Astrocyte of the cerebellum (primary cell): ENCODE results near the gene SASS6.

Experiments used
- DNase-seq: peaks from one replicate; pipeline ENCODE4 v3.0.0-alpha.2; 2011; ENCODE audit warnings: low read depth
- H3K4me3 ChIP-seq: 2 replicates; pipeline ENCODE4 v1.5.1; 2011; ENCODE audit warnings: mild to moderate bottlenecking, low read depth, low read length, moderate library complexity
- in situ Hi-C: cut with HindIII; loops from 2 replicates; pipeline ENCODE4 v1.10.0; 2017; ENCODE audit warnings: low sequenced_read_pairs
- TF ChIP-seq, protein P1 (sequence below): IDR thresholded peaks from 2 replicates; pipeline ENCODE4 v1.5.1; 2012; ENCODE audit warnings: low read length, low read depth, moderate library complexity, mild to moderate bottlenecking; ENCODE audit errors: missing control alignments

The SASS6 gene

GRCh38 chr1:100164216-100164615, 31.5 kb upstream of the SASS6 start:
- in situ Hi-C loops, result no loop called here
- TF ChIP-seq, protein P1, sequence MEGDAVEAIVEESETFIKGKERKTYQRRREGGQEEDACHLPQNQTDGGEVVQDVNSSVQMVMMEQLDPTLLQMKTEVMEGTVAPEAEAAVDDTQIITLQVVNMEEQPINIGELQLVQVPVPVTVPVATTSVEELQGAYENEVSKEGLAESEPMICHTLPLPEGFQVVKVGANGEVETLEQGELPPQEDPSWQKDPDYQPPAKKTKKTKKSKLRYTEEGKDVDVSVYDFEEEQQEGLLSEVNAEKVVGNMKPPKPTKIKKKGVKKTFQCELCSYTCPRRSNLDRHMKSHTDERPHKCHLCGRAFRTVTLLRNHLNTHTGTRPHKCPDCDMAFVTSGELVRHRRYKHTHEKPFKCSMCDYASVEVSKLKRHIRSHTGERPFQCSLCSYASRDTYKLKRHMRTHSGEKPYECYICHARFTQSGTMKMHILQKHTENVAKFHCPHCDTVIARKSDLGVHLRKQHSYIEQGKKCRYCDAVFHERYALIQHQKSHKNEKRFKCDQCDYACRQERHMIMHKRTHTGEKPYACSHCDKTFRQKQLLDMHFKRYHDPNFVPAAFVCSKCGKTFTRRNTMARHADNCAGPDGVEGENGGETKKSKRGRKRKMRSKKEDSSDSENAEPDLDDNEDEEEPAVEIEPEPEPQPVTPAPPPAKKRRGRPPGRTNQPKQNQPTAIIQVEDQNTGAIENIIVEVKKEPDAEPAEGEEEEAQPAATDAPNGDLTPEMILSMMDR, result no peak
- no peak overlapping the region for H3K4me3 ChIP-seq
- DNase-seq, result peak; percentile 57

DNA sequence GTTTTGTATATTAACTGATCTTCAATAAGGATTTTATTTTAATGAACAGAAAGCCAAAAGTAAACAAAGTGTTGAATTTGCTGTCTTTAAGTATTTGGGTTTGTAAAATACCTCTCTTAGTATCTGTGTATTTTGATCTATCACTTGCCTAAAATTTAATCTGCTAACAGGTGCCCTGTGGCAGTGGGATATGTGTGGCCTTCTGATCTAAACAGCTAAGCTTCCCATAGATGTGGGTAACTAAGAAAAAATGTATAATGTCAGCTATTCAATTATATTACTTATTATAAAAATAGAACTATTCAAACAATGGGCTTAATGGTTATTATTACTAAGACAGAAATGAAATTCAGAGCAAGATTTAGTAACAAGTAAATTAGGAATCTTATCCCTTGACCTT, 30.2 kb upstream of the SASS6 start:
- in situ Hi-C loops, result no loop called here
- no peak overlapping the region for H3K4me3 ChIP-seq
- no peak for DNase-seq
- TF ChIP-seq, protein P1, result no peak

DNA sequence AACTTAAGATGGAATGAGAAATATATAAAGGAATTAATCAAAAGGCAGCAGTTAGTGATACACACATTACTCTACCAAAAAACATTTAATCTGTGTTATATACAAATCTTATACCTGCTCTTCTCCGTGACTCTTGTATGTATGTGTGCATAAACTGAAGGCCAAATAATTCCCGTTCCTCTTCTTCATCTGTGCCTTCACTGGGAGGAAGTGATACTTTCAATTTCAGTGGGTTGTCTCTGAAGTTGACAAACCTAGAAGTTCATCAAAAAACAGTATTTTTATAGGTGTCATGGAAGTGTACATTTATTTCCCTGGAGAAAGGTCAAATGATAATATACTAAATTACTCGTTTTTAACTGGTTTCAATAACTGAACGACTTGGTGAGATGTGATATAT, 19.5 kb upstream of the SASS6 start:
- no peak for DNase-seq
- in situ Hi-C loops, result no loop called here
- no peak overlapping the region for H3K4me3 ChIP-seq
- TF ChIP-seq, protein P1, result no peak

DNA sequence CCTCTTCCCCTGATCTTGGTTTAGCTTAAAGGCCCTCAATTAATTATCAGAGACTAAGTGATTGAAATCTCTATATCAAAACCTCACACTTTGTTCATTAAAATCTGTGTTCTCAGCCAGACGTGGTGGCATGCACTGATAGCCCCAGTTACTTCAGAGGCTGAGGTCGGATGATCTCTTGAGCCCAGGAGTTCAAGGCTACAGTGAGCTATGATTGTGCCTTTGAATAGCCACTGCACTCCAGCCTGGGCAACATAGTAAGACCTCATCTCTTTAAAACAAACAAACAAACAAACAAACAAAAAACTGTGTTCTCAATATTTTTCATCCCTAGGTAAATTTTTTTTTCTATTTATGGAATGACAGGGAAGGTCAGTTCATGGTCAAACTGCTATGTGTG, 18.9 kb upstream of the SASS6 start:
- TF ChIP-seq, protein P1, result no peak
- no peak overlapping the region for H3K4me3 ChIP-seq
- in situ Hi-C loops, result no loop called here
- no peak for DNase-seq

- in situ Hi-C loops, result no loop called here
- no peak overlapping the region for H3K4me3 ChIP-seq
- no peak for DNase-seq
- TF ChIP-seq, protein P1, result no peak
These were observed 15.1 kb upstream of the SASS6 start for GRCh38 chr1:100147875-100148274.

DNA sequence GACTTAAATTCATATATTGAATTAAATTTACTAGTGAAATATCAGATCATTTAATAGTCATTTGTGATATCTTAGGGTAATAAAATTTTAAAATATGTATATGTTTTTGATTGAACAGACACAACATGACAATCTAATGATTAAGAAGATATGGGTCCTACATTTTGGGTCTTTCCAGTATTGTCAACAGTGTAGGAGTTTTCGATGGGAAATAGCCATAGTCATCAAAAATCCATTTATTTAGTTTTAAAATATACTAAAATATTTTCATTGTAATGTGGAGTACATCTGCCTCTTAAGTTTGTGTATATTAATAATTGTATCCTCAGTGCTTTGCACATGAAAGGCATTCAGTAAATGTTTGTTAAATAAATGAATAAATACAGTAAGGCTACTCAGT, 14.2 kb upstream of the SASS6 start:
- TF ChIP-seq, protein P1, result no peak
- no peak for DNase-seq
- in situ Hi-C loops, result no loop called here
- H3K4me3 ChIP-seq, result no peak overlapping the region

DNA sequence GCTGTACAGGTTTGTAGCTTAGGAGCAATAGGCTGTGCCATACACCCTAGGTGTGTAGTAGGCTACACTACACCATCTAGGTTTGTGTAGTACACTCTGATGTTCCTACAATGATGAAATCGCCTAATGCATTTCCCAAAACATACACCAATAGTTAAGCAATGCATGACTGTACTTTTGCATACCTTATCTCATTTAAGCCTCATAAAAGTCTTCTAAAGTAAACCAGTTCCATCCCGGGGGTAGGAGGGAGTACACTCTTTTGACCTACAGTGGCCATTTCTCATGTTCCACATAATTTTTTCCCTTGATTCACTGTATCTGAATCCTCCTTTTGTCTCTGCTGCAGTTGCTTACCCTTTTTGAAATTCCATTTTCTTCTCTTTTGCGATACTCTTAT, 12.4 kb upstream of the SASS6 start:
- no peak overlapping the region for H3K4me3 ChIP-seq
- no peak for DNase-seq
- TF ChIP-seq, protein P1, result no peak
- in situ Hi-C loops, result no loop called here
